OCI-LY1 (cell line): ENCODE data around the gene VPS35L.

Source experiments
- H2AFZ ChIP-seq: fragments of 200-600 bp; sonication (generic), shearing (Covaris generic); 2 replicates; pipeline ENCODE4 v1.6.0; 2014; ENCODE audit warnings: antibody characterized with exemption, mild to moderate bottlenecking, low read length
- H3F3A ChIP-seq: fragments of 200-600 bp; sonication (generic), shearing (Covaris generic); 2 replicates; pipeline ENCODE4 v1.6.0; 2014; ENCODE audit warnings: mild to moderate bottlenecking, antibody characterized with exemption, low read length, moderate library complexity; ENCODE audit not compliant: insufficient read depth
- H3K27ac ChIP-seq: fragments of 200-600 bp; sonication (generic); 2 replicates; pipeline ENCODE4 v1.5.1; 2014; ENCODE audit warnings: low read length, mixed run types, mild to moderate bottlenecking, low read depth; ENCODE audit not compliant: poor library complexity, severe bottlenecking
- H3K27me3 ChIP-seq: fragments of 200-600 bp; sonication (generic); 2 replicates; pipeline ENCODE4 v1.6.0; 2014; ENCODE audit warnings: antibody characterized with exemption, mild to moderate bottlenecking, low read length, moderate library complexity; ENCODE audit not compliant: insufficient read depth
- H3K36me3 ChIP-seq: fragments of 200-600 bp; sonication (generic); 2 replicates; pipeline ENCODE4 v1.6.1; 2014; ENCODE audit warnings: mild to moderate bottlenecking, antibody characterized with exemption, low read length, moderate library complexity, mixed read lengths; ENCODE audit not compliant: insufficient read depth
- H3K4me1 ChIP-seq: fragments of 200-600 bp; sonication (generic); 2 replicates; pipeline ENCODE4 v1.5.1; 2014; ENCODE audit warnings: mild to moderate bottlenecking, low read length, moderate library complexity; ENCODE audit not compliant: insufficient read depth, severe bottlenecking
- H3K4me2 ChIP-seq: fragments of 200-600 bp; sonication (generic), shearing (Covaris generic); 2 replicates; pipeline ENCODE4 v1.6.1; 2014; ENCODE audit warnings: low read length
- H3K4me3 ChIP-seq: fragments of 200-600 bp; sonication (generic); 2 replicates; pipeline ENCODE4 v1.5.1; 2014; ENCODE audit warnings: low read length, low read depth, mild to moderate bottlenecking, mixed read lengths; ENCODE audit not compliant: poor library complexity, severe bottlenecking
- H3K79me2 ChIP-seq: fragments of 200-600 bp; shearing (Covaris generic); 2 replicates; pipeline ENCODE4 v1.6.1; 2016; ENCODE audit warnings: mixed run types, low read length, mixed read lengths; ENCODE audit not compliant: insufficient read depth
- H3K9ac ChIP-seq: fragments of 200-600 bp; sonication (generic), shearing (Covaris generic); 2 replicates; pipeline ENCODE4 v1.6.1; 2014; ENCODE audit warnings: mild to moderate bottlenecking, low read length, mixed read lengths
- H3K9me2 ChIP-seq: fragments of 200-600 bp; sonication (generic), shearing (Covaris generic); 2 replicates; pipeline ENCODE4 v1.6.1; 2014; ENCODE audit warnings: low read depth, mild to moderate bottlenecking, low read length, mixed read lengths
- H3K9me3 ChIP-seq: fragments of 200-600 bp; shearing (Covaris generic); 2 replicates; pipeline ENCODE4 v1.6.1; 2014; ENCODE audit warnings: low read length, mixed read lengths
- H4K20me1 ChIP-seq: fragments of 200-600 bp; sonication (generic), shearing (Covaris generic); 2 replicates; pipeline ENCODE4 v1.6.0; 2016; ENCODE audit warnings: mild to moderate bottlenecking, low read length; ENCODE audit not compliant: insufficient read depth
- EZH2 ChIP-seq: fragments of 200-600 bp; sonication (generic), shearing (Covaris generic); IDR thresholded peaks from 2 replicates; pipeline ENCODE4 v1.8.0; 2017; ENCODE audit warnings: borderline replicate concordance, mixed run types, mild to moderate bottlenecking, antibody characterized with exemption, low read length, moderate library complexity, mixed read lengths
- TF ChIP-seq, protein P1 (sequence below): fragments of 200-600 bp; sonication (generic), shearing (Covaris generic); IDR thresholded peaks from 2 replicates; pipeline ENCODE4 v1.5.1; 2017; ENCODE audit warnings: mild to moderate bottlenecking, antibody characterized with exemption, low read length, moderate library complexity, mixed read lengths

Gene VPS35L

DNA sequence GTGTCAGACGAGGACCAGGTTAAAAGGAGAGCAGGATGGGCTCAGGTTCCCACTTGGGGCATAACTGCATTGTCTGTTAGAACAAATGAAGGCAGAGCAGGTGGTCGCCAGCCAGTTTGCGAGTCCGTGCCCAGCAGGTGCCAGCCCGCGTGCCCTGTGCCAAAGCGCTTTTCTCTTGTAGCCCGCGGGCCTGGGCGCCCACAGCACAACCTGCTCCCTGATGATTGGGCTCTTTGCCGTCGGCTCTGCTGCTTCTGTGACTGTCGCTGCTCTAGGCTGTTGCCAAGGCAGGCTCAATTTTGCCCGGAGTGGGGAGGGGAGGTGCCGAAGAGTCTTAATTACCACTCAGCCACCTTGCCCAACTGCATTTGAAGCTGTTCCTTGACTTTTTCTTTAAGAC lies 141.5 kb downstream of the VPS35L start:
- H3K4me2 ChIP-seq, result no peak overlapping the region
- H3K4me1 ChIP-seq, result no peaks in the 10 kb centered on the region
- no peaks in the 10 kb centered on the region for H3K79me2 ChIP-seq
- H3K27me3 ChIP-seq, result no peaks in the 10 kb centered on the region
- H3K27ac ChIP-seq, result no peak overlapping the region
- H3K36me3 ChIP-seq, result peaks cover 51% of the 10 kb centered on the region
- H3K9me2 ChIP-seq, result no peaks in the 10 kb centered on the region
- no peak overlapping the region for H3K4me3 ChIP-seq
- no peak overlapping the region for H3K9ac ChIP-seq
- TF ChIP-seq, protein P1, sequence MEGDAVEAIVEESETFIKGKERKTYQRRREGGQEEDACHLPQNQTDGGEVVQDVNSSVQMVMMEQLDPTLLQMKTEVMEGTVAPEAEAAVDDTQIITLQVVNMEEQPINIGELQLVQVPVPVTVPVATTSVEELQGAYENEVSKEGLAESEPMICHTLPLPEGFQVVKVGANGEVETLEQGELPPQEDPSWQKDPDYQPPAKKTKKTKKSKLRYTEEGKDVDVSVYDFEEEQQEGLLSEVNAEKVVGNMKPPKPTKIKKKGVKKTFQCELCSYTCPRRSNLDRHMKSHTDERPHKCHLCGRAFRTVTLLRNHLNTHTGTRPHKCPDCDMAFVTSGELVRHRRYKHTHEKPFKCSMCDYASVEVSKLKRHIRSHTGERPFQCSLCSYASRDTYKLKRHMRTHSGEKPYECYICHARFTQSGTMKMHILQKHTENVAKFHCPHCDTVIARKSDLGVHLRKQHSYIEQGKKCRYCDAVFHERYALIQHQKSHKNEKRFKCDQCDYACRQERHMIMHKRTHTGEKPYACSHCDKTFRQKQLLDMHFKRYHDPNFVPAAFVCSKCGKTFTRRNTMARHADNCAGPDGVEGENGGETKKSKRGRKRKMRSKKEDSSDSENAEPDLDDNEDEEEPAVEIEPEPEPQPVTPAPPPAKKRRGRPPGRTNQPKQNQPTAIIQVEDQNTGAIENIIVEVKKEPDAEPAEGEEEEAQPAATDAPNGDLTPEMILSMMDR, result no peak
- no peak for TF ChIP-seq EZH2
- H3F3A ChIP-seq, result no peaks in the 10 kb centered on the region
- H2AFZ ChIP-seq, result no peak overlapping the region
- H4K20me1 ChIP-seq, result no peaks in the 10 kb centered on the region
- H3K9me3 ChIP-seq, result no peaks in the 10 kb centered on the region

DNA sequence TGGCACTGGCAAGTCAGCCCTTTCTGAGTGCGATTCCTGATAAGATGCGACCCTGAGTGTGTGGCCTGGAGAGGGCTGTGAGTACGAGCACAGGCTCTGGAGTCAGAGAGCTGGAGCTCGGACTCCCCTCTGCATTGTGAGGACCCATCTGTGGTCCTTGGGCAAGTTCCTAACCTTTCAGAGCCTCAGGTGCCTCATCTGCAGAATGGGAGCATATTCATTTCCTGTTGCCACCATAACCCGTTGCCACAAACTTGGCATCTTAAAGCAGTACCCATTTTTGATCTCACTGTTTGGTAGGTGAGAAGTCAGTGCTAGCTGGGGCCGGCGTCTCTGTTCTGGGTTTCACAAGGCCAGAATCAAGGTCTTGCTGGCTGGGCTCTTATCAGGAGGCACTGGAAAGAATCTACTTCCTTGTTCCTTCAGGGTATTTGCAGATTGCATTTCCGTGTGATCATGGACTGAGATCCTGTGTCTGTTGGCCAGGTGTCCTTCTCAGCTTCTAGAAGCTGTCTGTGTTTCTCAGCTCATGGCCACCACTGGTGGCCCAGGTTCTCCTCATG lies 142.3 kb downstream of the VPS35L start:
- TF ChIP-seq, protein P1, result no peak
- TF ChIP-seq EZH2, result no peak
- H3K4me3 ChIP-seq, result no peak overlapping the region
- no peaks in the 10 kb centered on the region for H3K27me3 ChIP-seq
- no peaks in the 10 kb centered on the region for H3K4me1 ChIP-seq
- H3K79me2 ChIP-seq, result no peaks in the 10 kb centered on the region
- H3K4me2 ChIP-seq, result no peak overlapping the region
- no peak overlapping the region for H3K27ac ChIP-seq
- no peak overlapping the region for H3K9ac ChIP-seq
- H3K36me3 ChIP-seq, result peaks cover 56% of the 10 kb centered on the region
- H2AFZ ChIP-seq, result no peak overlapping the region
- no peaks in the 10 kb centered on the region for H3K9me3 ChIP-seq
- H3F3A ChIP-seq, result no peaks in the 10 kb centered on the region
- no peaks in the 10 kb centered on the region for H4K20me1 ChIP-seq
- H3K9me2 ChIP-seq, result no peaks in the 10 kb centered on the region

DNA sequence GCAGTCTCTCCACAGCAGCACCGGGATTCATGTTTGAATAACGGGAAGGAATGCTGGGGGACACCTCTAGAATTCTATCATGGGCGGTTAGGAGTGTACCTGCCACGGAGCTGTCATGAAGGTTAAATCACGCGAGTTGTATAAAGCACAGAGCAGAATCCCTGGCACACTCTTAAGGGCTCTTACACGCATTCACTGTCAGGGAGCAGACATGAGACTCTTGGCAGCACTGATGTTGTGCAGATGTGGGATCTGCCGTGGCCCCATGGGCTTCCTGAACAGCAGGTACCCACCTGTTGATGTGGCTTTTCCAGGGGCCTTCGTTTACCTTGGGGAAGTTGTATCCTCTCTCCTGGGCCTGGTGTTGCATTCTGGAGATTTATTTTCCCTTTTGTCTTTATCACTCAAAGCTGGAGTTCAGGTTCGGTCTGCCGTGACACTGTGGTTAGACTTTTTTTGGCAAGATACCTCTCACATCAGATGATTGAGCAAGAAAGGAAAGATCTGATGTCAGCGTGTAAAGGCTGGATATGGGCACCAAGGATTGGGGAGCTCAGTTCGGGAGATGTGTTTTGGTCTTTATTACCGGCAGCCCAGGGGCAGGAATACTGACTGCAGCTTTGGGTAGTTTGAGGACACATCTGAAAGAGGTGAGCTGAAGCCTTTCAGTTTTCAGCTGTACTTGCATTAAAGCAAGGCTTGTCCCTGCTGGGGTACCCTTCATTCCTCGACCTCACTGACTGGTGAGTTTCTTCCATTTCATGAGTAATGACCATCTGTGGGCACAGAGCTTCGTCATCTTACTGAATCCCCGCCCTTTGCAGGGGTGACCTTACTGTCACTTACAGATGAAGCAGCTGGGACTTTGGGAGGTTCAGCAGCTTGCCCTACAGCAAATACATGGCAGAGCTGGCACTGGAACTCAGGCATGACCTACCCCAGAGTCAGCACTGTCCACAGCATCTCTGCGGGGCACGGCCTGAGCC lies 143.3 kb downstream of the VPS35L start:
- peaks cover 66% of the 10 kb centered on the region for H3K36me3 ChIP-seq

More for the DNA sequence above, 143.3 kb downstream of the VPS35L start:
- Histone ChIP-seq H3K9me2 (no peaks in the 10 kb centered on the region), H3K79me2 (no peaks in the 10 kb centered on the region), H3K4me1 (no peaks in the 10 kb centered on the region), H2AFZ (no peak overlapping the region), H3K9ac (no peak overlapping the region), H3F3A (no peaks in the 10 kb centered on the region), H4K20me1 (no peaks in the 10 kb centered on the region), H3K4me3 (no peak overlapping the region), H3K9me3 (no peaks in the 10 kb centered on the region), H3K27me3 (no peaks in the 10 kb centered on the region), H3K27ac (no peak overlapping the region), H3K4me2 (no peak overlapping the region)
- no peak for TF ChIP-seq EZH2
- TF ChIP-seq, protein P1, result no peak
